Superior temporal gyrus (tissue), 1 donor: Measurements from ENCODE around the gene CPEB4.

Experiments
- DNase-seq: peaks from one replicate; pipeline ENCODE4 v3.0.0-alpha.2; 2016; ENCODE audit errors: extremely low spot score

The CPEB4 gene

DNA sequence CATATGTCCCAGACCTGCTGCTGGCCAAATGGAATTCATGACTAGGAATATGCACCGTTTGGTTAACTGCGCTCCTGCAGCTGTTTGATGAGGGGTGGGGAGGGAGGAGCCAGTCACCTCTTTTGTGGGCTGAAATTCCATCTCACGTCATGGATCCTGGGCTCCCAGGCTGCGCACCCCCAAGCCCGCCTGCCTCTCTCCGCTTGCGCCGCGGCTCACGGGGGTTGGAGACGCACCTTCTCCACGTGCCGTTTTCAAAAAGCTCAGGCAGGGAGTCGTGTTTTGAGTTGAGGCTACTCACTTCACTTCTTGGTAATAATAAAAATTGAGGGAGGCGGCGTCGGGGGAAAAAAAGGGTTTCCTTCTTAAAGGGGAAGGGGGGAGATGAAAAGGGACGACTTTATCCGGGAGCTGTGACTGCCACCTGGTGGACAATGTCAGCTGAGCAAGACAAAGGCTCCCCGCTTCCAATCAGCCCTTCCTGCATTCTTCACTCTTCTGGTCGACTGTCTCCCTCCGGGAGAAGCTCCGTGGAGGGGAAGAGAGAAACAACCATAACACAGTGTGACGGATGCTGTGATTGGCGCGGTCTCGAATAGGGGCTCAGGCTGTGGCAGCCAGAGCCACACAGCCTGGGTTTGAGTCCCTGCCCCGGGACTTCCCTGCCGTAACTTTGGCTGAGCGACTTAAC, 84.9 kb downstream of the CPEB4 start:
- peak; percentile 95 for DNase-seq

- no peak for DNase-seq
Measured at GRCh38 chr5:173973616-173973969, 85.4 kb downstream of the CPEB4 start.

DNA sequence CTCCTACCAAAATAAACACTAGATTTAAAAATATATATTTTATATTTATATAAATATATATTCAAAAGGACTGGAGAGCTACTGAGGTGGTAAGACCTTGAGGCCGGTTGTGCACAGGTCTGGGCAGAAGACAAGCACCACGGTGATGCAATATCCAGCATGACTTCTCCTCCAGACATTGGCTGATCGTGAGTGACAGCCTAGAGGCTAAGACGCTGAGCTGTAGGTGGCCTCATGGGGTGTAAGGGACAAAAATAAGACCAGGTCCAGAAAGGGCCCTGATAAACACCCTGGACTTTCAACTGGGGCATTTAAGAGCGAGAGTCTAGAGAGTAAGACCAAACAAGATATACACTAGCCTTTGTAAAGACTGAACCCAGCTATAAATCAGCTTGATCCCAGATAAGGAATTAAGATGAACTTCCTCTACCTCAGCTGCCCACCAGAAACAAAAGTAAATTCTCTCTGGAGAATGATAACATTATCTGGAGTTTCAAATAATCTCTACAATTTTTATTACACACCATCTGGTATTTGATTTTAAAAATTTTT, 86.6 kb downstream of the CPEB4 start:
- DNase-seq = no peak

DNA sequence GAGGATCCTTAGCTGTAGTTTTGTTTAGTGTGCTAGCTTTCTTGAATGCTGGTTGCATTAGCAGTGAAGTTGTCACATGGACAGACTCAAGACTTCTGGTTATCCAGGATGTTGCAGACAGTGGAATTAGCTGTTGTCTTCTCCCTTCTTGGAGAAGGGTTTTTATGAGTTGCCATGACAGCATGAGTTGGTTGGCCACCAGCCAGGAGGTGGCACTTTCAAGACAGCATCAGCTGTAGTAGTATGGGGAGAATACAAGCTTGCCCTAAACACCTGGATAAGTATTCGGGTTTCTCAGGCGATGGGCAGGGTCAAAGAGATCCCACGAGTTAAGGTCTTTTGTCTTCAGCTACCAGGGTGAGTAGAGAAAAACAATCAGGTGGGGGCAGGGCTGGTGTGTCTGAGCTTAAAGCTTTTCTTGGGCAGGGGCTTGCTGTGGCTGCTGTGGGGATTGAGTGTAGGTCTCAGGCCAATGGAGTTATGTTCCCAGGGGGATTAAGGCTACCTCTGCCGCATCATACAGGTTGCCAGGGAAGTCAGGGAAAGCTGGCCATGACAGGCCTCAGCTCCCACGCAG, 93.1 kb downstream of the CPEB4 start:
- no peak for DNase-seq

- peak; percentile 25 for DNase-seq
Measured at GRCh38 chr5:173984218-173984617, 96.1 kb downstream of the CPEB4 start.

- no peak for DNase-seq
Measured at GRCh38 chr5:173988554-173989431, 100.6 kb downstream of the CPEB4 start, which contains the start of gene C5orf47. TSS of gene C5orf47 (plus strand) at chr5:173989170. CDS start at chr5:173989264, 94 bp downstream.

DNA sequence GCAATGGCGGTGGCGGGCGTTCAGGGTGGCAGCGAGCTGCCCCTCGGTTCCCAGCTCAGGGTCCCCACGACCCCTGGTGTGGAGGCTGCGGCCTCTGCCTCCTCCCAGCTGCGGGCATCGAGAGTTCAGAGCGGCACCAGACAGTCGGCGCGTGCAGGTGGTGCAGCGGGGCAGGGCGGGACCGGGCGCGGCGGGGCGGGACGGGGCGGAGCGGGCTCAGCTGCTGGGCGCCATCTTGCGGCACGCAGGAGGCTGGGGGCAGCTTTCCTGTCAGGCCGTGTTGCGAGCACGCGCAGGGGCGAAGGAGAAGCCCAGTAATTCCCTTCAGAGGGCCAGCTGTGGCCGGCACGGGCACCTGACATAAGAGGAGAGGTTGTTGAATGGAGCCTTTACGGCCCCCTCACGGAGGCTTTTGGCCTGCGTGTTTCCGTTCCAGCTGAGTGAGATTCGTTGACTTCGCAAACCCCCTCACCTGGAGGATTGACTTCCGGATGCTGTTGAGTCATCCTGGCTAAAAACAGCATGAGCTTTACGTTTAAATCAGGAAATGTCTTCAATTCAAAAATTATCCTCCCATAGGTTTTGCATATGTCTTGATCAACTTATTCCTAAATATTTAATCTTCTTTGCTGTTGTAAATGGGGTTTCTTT, 101.4 kb downstream of the CPEB4 start:
- no peak for DNase-seq

DNA sequence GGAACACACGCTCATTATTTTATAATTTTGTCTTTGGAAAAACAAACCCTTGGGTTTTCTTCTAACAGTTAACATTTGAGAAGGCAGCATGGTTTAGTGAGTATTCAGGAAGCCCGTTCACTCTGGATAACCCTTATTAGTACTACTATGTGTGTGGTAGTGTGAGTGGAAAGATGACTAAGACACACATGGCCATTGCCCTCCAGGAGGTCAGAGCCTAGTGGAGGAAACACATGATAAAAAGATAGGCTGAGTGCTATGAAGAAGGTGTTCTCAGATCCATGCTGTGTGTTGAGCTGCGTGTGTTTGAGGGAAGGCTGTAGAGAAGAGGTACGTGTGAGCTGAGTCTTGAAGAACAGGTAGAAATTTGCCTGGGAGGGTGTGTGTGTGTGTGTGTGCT, 109.2 kb downstream of the CPEB4 start:
- DNase-seq = no peak

DNA sequence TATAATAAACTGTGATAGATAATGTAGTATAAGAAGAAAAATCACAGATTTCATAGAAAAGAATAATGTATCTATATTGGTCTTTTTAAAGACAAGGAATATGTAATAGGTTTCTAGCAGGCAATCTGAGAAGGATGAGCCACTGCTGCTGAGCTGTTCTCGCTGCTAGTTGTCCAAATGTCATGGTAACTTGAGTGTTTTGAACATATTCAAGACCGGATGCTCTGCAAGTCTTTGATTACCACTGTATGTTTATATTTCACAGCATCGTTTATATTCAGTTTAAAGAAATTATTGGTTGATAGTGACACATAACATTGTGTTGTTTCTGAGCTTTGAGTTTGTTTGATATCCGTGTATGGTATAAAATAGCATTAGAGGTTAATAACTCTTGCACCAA, 110.4 kb downstream of the CPEB4 start:
- no peak for DNase-seq

GRCh38 chr5:174000076-174000475, 111.9 kb downstream of the CPEB4 start:
- DNase-seq = no peak

- DNase-seq = no peak
Measured at GRCh38 chr5:174003795-174004194, 115.6 kb downstream of the CPEB4 start.

DNA sequence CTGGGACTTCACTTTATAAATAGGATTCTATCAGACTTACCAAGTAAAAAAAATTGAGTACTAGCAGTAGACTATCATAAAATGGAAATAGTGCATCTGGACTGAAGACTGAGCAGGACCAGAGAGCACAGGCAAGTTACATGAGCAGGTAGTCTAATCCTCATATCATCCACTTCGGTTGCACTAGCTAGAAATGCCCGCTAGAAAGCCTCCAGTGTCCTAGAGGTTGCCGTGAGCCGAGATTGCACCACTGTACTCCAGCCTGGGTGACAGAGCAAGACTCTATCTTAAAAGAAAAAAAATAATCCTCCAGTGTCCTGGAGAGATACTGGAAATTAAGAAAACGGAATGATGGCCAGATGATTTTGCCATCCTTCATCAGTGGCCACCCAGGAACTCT, 120.8 kb downstream of the CPEB4 start:
- DNase-seq = no peak

GRCh38 chr5:174010365-174010764, 122.2 kb downstream of the CPEB4 start:
- DNase-seq = no peak

DNA sequence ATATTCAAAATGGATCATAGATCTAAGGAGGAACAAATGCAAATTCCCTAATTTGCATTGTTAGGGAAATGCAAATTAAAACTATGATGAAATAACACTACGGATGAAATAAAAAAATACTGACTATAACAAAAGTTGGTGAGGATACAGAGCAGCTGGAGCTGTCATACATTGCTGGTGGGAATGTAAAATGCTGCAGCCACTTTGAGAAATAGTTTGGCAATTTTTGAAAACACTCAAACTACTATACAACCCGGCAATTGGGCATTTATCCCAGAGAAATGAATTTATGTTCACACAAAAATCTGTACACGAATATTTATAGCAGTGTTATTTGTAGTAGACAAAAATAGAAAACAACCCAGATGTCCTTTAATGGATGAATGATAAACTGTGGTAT, 123.3 kb downstream of the CPEB4 start:
- peak; percentile 16 for DNase-seq
